Posterior vena cava (tissue), 2 donors: Measurements from ENCODE around the gene TNFSF12. TPM values are rescaled to one million over a fixed set of nuclear protein-coding genes. Genes with fewer than 3 reads are reported as not detected.
"Not testable (repeated sequence)": the region's sequence is repeated elsewhere in the genome, so short reads cannot be mapped to it uniquely, and the experiment has no call there.

ENCODE experiments used
- DNase-seq: peaks from one replicate; pipeline ENCODE4 v3.0.0-alpha.2; 2020; ENCODE audit warnings: low spot score
- intact Hi-C, 2 donors: fragments of 100-400 bp; cut with DNase I; formaldehyde crosslinking; loops; one replicate each; pipeline versions ENCODE4 v1.14.1 to v1.14.2; 2022 to 2023
- total RNA-seq, 2 donors: library from RNA; stranded (reverse); fragmentation: NEBNext Ultra II Directional; extraction: Animal tissue kit (Norgen Biotek cat#: 25700); gene quantifications; one replicate each; pipeline ENCODE4 v1.2.1, GENCODE V29; 2021
- donor health status: DM: yes; HTN: yes; CAD: no.
- donor health status: DM: yes; HTN: yes; CAD: no.

Gene TNFSF12
- total RNA-seq, 2 donors from 2014 or later = 52.0 to 65.1 TPM

DNA sequence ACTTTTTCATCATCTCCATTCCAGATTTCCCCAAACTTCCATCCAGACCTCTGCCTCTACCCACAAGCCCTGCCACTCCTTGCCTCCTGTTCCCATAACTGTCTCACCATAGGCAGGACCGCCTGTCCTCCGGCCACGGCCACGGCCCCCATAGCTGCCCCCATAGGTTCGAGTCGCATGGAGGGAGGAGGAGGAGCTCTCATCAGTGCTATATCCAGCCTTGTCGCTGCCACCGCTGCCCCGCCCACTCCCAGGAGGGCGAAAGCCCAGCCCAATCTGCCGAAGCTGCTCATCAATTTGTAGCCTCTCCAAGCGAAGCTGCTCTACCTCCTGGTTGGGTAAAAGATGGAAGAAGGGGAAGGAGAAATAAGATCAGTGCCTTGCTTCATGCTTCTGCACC is 44.4 kb downstream of the TNFSF12 start:
- DNase-seq = peak; percentile 65
- intact Hi-C loops = no loop called here

DNA sequence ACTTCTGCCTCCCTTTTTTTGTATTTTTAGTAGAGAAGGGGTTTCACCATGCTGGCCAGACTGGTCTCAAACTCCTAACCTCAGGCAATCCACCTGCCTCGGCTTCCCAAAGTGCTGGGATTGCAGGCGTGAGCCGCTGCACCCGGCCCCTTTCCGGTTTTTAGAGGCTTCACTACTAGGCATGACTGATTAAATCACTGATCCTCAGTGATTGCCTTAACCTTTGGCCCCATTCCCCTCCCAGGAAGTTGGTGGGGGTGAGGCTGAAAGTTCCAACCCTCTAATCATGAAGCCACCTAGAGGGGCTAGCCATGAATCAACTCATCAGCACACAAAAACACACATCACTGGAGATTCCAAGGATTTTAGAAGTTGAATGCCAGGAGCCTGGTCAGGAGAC is 48.7 kb downstream of the TNFSF12 start:
- DNase-seq, intact Hi-C loops: not testable (repeated sequence)

DNA sequence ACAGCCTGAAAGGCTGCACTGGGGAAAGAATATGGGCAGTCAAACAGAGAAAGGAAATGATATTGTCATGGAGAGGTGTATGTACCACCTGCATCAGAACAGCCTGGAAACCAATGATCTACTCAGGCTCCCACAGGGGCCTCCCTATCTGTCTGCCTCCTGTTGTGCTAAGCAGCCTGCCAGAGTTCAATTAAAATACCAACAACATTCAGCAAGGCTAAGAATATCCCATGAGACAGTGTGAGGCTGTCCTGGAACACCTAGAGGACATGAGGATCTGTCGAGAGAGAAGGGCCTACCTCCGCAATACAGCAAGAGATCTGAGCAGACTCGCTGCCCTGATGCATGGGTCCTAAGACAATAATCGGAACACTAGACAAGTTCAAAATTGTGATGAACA is 57.4 kb downstream of the TNFSF12 start:
- DNase-seq = no peak
- intact Hi-C loops = loop anchor here in 1 of 2 donors (2.0 kb wide), 1 partner anchor 15 kb away; the partner anchor contains the start of gene SOX15

Other genes starting within 250 kb of the TNFSF12 start
- gene EIF5A, start 241.4 kb upstream of the TNFSF12 start, total RNA-seq = 100 to 1,000 TPM; 275 to 328 TPM
- 10 to 100 TPM; 47.0 to 47.9 TPM for gene GPS2, start 233.7 kb upstream of the TNFSF12 start, total RNA-seq
- 10 to 100 TPM; 20.0 to 22.8 TPM for gene NEURL4, start 219.7 kb upstream of the TNFSF12 start, total RNA-seq
- gene ACAP1, start 212.5 kb upstream of the TNFSF12 start, total RNA-seq = 10 to 100 TPM; 11.9 to 15.2 TPM
- 10 to 100 TPM in 1 of 2 donors, 1 to 10 TPM in 1; 8.8 to 10.0 TPM for gene KCTD11, start 196.9 kb upstream of the TNFSF12 start, total RNA-seq
- gene TMEM95, start 193.9 kb upstream of the TNFSF12 start, total RNA-seq = not detected
- 1 to 10 TPM; 1.6 to 1.8 TPM for gene TNK1, start 168.0 kb upstream of the TNFSF12 start, total RNA-seq
- 10 to 100 TPM; 31.8 to 37.6 TPM for gene PLSCR3, start 154.5 kb upstream of the TNFSF12 start, total RNA-seq
- gene TMEM256, start 145.0 kb upstream of the TNFSF12 start, total RNA-seq = 10 to 100 TPM; 39.3 to 65.5 TPM
- 10 to 100 TPM; 31.6 to 34.2 TPM for gene NLGN2, start 141.2 kb upstream of the TNFSF12 start, total RNA-seq
- gene SPEM1, start 128.7 kb upstream of the TNFSF12 start, total RNA-seq = not detected
- not detected for gene SPEM2, start 123.4 kb upstream of the TNFSF12 start, total RNA-seq
- gene SPEM3, start 120.2 kb upstream of the TNFSF12 start, total RNA-seq = not detected
- gene TMEM102, start 113.6 kb upstream of the TNFSF12 start, total RNA-seq = 1 to 10 TPM; 1.8 to 3.0 TPM
- 1 to 10 TPM; 2.7 to 3.8 TPM for gene FGF11, start 109.5 kb upstream of the TNFSF12 start, total RNA-seq
- gene CHRNB1, start 104.0 kb upstream of the TNFSF12 start, total RNA-seq = 10 to 100 TPM in 1 of 2 donors, 1 to 10 TPM in 1; 7.8 to 10.5 TPM
- gene ZBTB4, start 69.4 kb upstream of the TNFSF12 start, total RNA-seq = 10 to 100 TPM; 67.3 to 67.9 TPM
- not detected for gene SLC35G6, start 67.6 kb upstream of the TNFSF12 start, total RNA-seq
- 10 to 100 TPM; 65.5 to 70.0 TPM for gene POLR2A, start 64.7 kb upstream of the TNFSF12 start, total RNA-seq
- 10 to 100 TPM; 15.5 to 33.3 TPM for gene TNFSF13, start 9.7 kb downstream of the TNFSF12 start, total RNA-seq
- gene SENP3, start 12.9 kb downstream of the TNFSF12 start, total RNA-seq = 10 to 100 TPM; 36.2 to 48.2 TPM
- gene CD68, start 30.6 kb downstream of the TNFSF12 start, total RNA-seq = 100 to 1,000 TPM; 111 to 158 TPM
- 10 to 100 TPM; 24.7 to 31.2 TPM for gene MPDU1, start 34.8 kb downstream of the TNFSF12 start, total RNA-seq
- 1 to 10 TPM; 2.1 to 2.5 TPM for gene SOX15, start 41.0 kb downstream of the TNFSF12 start, total RNA-seq
- gene FXR2, start 65.8 kb downstream of the TNFSF12 start, total RNA-seq = 10 to 100 TPM; 25.4 to 31.6 TPM
- gene SAT2, start 78.8 kb downstream of the TNFSF12 start, total RNA-seq = 10 to 100 TPM; 40.7 to 63.3 TPM
- under 1 TPM in 1 of 2 donors, not detected in 1; 0.43 TPM for gene SHBG, start 81.1 kb downstream of the TNFSF12 start, total RNA-seq
- 1 to 10 TPM; 2.2 to 2.6 TPM for gene ATP1B2, start 101.9 kb downstream of the TNFSF12 start, total RNA-seq
- gene TP53, start 138.4 kb downstream of the TNFSF12 start, total RNA-seq = 10 to 100 TPM; 30.6 to 37.3 TPM
- gene WRAP53, start 139.4 kb downstream of the TNFSF12 start, total RNA-seq = 1 to 10 TPM; 4.8 to 5.0 TPM
- gene EFNB3, start 156.1 kb downstream of the TNFSF12 start, total RNA-seq = under 1 TPM; 0.19 to 0.42 TPM
- gene DNAH2, start 168.7 kb downstream of the TNFSF12 start, total RNA-seq = 1 to 10 TPM in 1 of 2 donors, under 1 TPM in 1; 0.19 to 1.3 TPM